SJCRH30 (cell line): ENCODE data around the gene TTF2. TPM values are rescaled to one million over a fixed set of nuclear protein-coding genes. Genes with fewer than 3 reads are reported as not detected.
"Not testable (repeated sequence)": the region's sequence is repeated elsewhere in the genome, so short reads cannot be mapped to it uniquely, and the experiment has no call there.

ENCODE experiments used
- DNase-seq, 2 experiments: peaks; one replicate each; pipeline ENCODE4 v3.0.0-alpha.2; 2015 to 2020
- H3K27ac ChIP-seq: fragments of 250-450 bp; sonication (Bioruptor Pico); 2 replicates; pipeline ENCODE4 v1.5.1; 2020; ENCODE audit warnings: mild to moderate bottlenecking, moderate library complexity
- H3K27me3 ChIP-seq: fragments of 250-450 bp; sonication (Bioruptor Pico); 2 replicates; pipeline ENCODE4 v1.5.1; 2020; ENCODE audit warnings: mild to moderate bottlenecking, moderate library complexity
- H3K36me3 ChIP-seq: fragments of 250-450 bp; sonication (Bioruptor Pico); 2 replicates; pipeline ENCODE4 v1.5.1; 2020; ENCODE audit warnings: mild to moderate bottlenecking, moderate library complexity
- H3K4me1 ChIP-seq: fragments of 250-450 bp; sonication (Bioruptor Pico); 2 replicates; pipeline ENCODE4 v1.5.1; 2020; ENCODE audit warnings: mild to moderate bottlenecking, moderate library complexity
- H3K4me3 ChIP-seq: fragments of 250-450 bp; sonication (Bioruptor Pico); 2 replicates; pipeline ENCODE4 v1.5.1; 2020; ENCODE audit warnings: mild to moderate bottlenecking, moderate library complexity
- H3K9me3 ChIP-seq: fragments of 250-450 bp; sonication (Bioruptor Pico); replicated peaks from 2 replicates; pipeline ENCODE4 v1.5.1; 2020; ENCODE audit warnings: mild to moderate bottlenecking, moderate library complexity
- total RNA-seq: library from RNA; depleted of rRNA; stranded (reverse); fragments of >200 nt; shearing (Covaris generic); gene quantifications from 2 replicates; pipeline ENCODE4 v1.2.3, GENCODE V29; 2014

Gene TTF2
- total RNA-seq, 1 experiment from 2014 or later: 58.4 TPM

DNA sequence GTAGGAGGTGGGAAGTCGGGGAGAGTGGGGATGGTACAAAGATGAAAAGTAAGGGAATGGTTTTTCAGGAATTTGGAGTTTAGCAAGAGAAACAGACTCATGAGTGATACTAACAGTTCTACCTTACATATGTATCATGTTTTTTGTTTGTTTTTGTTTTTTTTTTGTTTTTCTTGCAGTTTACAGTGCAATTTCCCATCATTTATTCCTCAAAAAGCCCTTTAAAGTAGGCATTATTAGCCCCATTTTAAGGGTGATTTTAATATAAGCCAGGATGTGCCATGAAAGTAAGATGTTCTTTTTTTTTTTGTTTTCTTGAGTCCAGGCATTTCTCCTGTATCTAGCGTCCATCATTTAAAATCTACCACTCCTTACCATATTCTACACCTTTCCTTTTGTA is 75.2 kb downstream of the TTF2 start:
- Histone ChIP-seq H3K36me3 (no peaks in the 10 kb centered on the region), H3K4me3 (no peak overlapping the region), H3K27ac (no peak overlapping the region), H3K27me3 (no peaks in the 10 kb centered on the region), H3K4me1 (peaks cover 18% of the 10 kb centered on the region), H3K9me3 (peaks cover 2% of the 10 kb centered on the region; the same call in 1 of the 2 replicates)
- no peak for DNase-seq

DNA sequence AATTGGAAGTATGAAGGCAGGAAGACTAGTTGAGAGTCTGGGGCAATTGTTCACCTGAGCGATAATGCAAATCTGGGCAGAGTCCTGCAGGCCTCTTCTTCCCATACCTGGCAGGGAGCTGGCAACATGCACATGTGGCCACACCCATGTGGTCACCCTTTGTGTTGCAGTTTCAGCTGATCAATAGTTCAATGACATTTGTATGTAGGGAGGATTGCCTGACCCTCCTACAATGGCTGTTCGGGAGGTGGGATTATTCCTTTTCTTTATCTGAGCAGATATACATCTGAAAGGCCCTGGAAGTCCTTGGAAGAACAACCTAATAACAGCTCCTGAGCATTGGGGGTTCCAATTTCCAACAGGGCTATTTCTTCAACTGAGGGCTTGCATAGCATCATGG is 76.6 kb downstream of the TTF2 start:
- Histone ChIP-seq H3K4me3 (no peak overlapping the region), H3K27me3 (no peaks in the 10 kb centered on the region), H3K36me3 (no peaks in the 10 kb centered on the region), H3K4me1 (peaks cover 18% of the 10 kb centered on the region), H3K9me3 (peaks cover 2% of the 10 kb centered on the region; the same call in 1 of the 2 replicates), H3K27ac (no peak overlapping the region)
- no peak for DNase-seq

DNA sequence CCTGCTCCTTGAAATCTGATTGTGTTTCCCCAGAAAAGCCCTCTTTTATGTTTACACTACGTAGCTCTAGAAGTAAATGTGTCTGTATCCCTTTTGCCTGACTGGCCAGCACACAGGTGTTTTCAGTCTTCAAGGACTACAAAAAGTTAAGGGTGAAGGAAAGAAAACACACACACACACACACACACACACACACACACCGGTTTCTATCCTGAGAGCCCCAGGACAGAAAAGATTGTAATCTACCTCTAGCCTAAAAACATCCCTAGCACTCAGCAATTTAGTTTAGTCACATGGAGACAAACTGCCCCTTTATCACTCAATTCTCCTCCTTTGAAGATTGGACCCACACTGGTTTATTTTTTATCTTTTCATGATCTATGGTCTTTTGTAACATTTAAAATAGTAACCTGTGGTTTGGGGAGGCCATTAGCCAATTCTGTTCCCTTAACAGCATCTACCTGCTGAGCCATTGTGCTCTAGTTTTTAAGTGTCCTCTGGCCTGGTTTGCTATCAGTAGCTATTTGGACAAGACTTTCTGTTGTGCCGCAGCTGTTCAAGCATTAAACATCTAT is 77.2 kb downstream of the TTF2 start:
- Histone ChIP-seq H3K27ac (no peak overlapping the region; the same call in 1 of the 2 replicates), H3K9me3 (peaks cover 2% of the 10 kb centered on the region; the same call in 1 of the 2 replicates), H3K4me3 (no peak overlapping the region), H3K36me3 (no peaks in the 10 kb centered on the region), H3K4me1 (peaks cover 18% of the 10 kb centered on the region), H3K27me3 (no peaks in the 10 kb centered on the region)
- no peak for DNase-seq

DNA sequence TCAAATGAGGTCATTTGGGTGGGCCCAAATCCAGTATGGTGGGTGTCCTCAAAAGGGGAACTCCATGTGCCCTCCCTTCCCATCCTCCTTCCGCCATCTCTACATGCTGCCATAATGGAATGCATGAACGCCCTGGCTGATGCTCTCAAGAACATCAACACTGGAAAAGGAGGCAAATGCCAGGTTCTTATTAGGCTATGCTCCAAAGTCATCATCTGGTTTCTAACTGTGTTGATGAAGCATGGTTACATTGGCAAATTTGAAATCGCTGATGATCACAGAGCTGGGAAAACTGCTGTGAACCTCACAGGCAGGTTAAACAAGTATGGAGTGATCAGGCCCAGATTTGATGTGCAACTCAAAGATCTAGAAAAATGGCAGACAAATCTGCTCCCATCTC is 78.0 kb downstream of the TTF2 start:
- H3K27ac ChIP-seq: peak overlapping the region; percentile 29
- H3K4me3 ChIP-seq: no peak overlapping the region
- H3K27me3 ChIP-seq: no peaks in the 10 kb centered on the region
- no peak for DNase-seq
- H3K4me1 ChIP-seq: peaks cover 18% of the 10 kb centered on the region
- no peaks in the 10 kb centered on the region for H3K36me3 ChIP-seq
- H3K9me3 ChIP-seq: peaks cover 2% of the 10 kb centered on the region; the same call in 1 of the 2 replicates

DNA sequence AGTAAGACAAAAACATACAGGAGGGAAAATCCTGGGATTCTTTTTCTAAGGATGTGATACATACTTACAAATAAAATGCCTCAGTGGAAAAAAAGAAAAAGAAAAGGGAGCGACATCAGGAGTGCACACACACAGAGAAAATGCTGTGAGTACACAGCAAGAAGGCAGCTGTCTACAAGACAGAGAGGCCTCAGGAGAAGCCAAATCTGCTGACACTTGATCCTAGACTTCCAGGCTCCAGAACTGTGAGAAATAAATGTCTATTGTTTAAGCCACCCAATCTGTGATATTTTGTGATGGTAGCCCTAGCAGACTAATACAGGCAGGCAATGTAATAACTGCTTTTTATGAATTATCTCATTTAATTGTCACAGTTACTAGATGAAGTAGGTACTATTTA is 78.4 kb downstream of the TTF2 start:
- peak overlapping the region; percentile 29 for H3K27ac ChIP-seq
- H3K4me1 ChIP-seq: peaks cover 18% of the 10 kb centered on the region
- no peaks in the 10 kb centered on the region for H3K27me3 ChIP-seq
- H3K4me3 ChIP-seq: no peak overlapping the region
- no peaks in the 10 kb centered on the region for H3K36me3 ChIP-seq
- peaks cover 2% of the 10 kb centered on the region; the same call in 1 of the 2 replicates for H3K9me3 ChIP-seq
- peak; percentile 55 to 75 for DNase-seq

DNA sequence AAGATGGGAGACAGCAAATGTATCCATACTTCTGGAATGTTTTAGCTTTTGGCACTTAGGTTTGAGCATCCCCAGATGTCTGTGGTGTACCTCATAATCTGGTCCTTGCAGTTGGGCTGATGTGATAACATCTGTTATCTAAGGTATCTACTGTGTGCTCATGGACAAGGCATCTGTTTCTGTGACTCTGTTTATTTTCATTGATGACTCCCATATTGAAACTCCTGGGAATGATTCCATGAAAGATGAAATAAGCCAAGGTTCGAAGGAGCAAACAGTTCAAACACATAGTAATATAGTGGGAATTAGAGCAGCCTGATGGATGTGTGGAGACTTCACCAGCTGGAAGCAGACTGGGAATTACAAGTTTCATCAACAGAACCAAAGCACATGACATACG is 82.1 kb downstream of the TTF2 start:
- Histone ChIP-seq H3K27ac (no peak overlapping the region), H3K4me3 (no peak overlapping the region), H3K27me3 (no peaks in the 10 kb centered on the region), H3K4me1 (peaks cover 31% of the 10 kb centered on the region), H3K9me3 (no peaks in the 10 kb centered on the region; the same call in 1 of the 2 replicates), H3K36me3 (no peaks in the 10 kb centered on the region)
- DNase-seq: no peak

DNA sequence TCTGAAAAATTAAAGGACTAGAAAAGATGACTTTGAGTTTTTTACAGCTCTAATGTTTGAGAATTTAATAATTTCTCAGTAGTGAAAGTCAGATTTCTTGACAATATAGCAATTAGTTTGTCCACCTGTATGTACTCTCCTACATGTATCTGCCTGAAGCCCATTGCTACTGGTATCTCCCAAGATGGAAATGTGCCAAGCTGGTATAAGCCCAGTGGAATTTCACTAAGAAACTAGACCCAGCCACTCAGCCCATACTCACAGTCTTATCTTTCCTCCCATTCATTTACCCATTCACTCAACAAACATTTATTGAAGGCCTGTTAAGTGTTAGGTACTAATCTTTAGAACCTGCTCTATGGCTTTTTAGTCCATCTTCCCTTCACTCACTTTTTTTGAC is 83.0 kb downstream of the TTF2 start:
- Histone ChIP-seq H3K4me3 (no peak overlapping the region), H3K27ac (no peak overlapping the region), H3K27me3 (no peaks in the 10 kb centered on the region), H3K4me1 (peaks cover 33% of the 10 kb centered on the region), H3K36me3 (no peaks in the 10 kb centered on the region), H3K9me3 (no peaks in the 10 kb centered on the region; the same call in 1 of the 2 replicates)
- no peak for DNase-seq

DNA sequence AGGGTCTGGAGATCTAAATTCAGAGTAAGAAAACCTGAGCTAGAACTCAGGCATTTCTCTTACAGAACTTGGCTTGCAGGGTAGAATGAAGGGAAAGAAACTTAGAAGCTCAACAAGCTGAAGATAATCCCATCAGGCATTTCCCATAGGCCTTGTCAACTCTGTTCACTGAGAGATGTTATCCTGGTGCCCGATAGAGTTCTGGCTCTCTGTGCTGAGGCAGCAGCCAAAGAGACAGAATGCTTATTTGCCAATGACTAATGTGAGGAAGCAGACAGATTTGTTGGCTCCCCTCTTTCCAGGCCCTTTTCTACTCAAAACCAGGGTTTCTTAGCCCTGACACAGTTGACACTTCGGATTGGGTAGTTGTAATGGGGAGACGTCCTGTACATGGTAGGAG is 83.7 kb downstream of the TTF2 start:
- H3K9me3 ChIP-seq: no peaks in the 10 kb centered on the region; the same call in 1 of the 2 replicates

DNA sequence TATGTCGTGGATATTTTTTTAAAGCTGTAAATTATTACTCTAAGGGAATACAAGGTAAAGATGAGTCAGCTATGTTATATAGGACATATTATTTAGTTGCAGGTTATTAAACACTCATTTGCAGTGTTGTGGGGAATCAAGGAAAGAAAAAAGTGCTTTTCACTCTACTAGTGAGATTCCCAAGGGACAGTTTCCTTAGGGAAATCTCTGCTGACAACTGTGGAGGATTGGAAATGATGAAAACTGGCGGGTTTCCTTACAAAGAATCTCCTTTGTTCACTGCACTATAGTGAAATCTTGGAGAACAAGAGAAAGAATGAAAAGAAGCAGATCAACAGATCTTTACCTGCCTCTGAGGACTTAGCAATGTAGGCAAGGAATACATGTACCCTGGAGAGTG is 85.9 kb downstream of the TTF2 start:
- DNase-seq: peak in 1 of 2 experiments; percentile 51
- H3K27ac ChIP-seq: peak overlapping the region; percentile 77

More for the DNA sequence above, 83.7 kb downstream of the TTF2 start:
- Histone ChIP-seq H3K36me3 (no peaks in the 10 kb centered on the region), H3K4me1 (peaks cover 32% of the 10 kb centered on the region), H3K27ac (no peak overlapping the region), H3K4me3 (no peak overlapping the region), H3K27me3 (no peaks in the 10 kb centered on the region)
- no peak for DNase-seq

DNA sequence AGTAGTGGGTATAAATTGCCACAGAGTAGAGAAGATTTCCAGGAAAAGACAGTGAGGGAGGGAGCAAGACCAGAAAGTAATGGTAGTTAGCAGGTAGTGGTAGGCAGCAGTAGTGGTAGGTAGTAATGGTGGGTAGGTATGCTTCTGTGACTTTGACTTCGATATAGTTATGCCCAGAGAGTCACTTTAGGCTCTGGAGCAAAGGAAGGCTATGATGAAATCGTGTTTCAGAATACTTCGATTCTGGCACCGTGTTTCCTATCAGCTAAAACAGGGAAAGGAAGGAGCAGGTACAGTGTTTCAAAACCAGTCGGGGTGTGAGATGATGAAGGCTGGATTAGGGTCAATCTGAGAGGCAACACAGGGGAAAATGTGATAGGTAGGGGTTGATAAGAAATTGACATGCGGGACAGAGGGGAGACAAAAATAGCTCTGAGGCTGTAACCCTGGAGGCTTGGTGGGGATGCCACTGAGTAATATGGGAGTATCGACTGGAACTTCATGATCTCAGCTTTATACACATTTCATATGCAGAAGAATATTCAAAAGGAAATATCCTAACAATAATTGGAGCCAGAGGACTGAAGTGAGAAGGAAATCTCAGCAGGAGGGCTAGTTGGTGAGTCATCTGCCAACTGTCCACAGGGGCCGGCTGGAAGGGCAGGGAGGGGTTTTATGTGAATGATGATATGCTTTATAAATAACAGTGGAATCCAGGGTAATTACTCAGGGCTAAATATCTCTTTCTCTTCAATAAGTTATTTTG is 86.6 kb downstream of the TTF2 start:
- Histone ChIP-seq H3K4me1 (peaks cover 29% of the 10 kb centered on the region), H3K27me3 (no peaks in the 10 kb centered on the region), H3K36me3 (no peaks in the 10 kb centered on the region; the same call in 1 of the 2 replicates), H3K9me3 (no peaks in the 10 kb centered on the region; the same call in 1 of the 2 replicates), H3K27ac (peak overlapping the region; percentile 77), H3K4me3 (peak overlapping the region; percentile 7)
- DNase-seq: peak; percentile 79 to 81

More for the DNA sequence above, 85.9 kb downstream of the TTF2 start:
- Histone ChIP-seq H3K4me1 (peaks cover 29% of the 10 kb centered on the region), H3K9me3 (no peaks in the 10 kb centered on the region), H3K4me3 (no peak overlapping the region), H3K27me3 (no peaks in the 10 kb centered on the region), H3K36me3 (no peaks in the 10 kb centered on the region)

DNA sequence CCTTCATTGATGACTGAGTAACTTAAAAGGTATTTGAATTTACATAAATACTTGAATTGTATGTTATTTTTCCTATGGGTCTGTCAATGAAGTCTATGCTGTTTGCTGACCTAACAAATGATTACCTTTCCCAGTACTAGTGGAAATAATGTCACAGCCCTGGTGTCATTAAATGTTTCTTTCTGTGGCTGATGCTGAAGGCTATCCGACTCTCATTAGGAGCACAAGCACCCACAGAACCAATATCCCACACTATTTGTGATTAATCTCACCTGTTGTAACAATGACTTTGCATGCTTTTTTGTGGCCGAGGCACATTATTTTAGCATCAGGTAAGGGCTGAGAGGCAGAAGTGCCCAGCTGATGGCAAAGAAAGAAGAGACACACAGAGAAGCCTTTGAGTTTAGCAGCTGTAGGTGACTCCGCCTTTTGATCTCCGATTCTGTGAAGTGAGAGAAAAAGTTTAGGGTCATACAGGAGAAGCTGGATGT is 87.3 kb downstream of the TTF2 start:
- no peaks in the 10 kb centered on the region; the same call in 1 of the 2 replicates for H3K9me3 ChIP-seq

DNA sequence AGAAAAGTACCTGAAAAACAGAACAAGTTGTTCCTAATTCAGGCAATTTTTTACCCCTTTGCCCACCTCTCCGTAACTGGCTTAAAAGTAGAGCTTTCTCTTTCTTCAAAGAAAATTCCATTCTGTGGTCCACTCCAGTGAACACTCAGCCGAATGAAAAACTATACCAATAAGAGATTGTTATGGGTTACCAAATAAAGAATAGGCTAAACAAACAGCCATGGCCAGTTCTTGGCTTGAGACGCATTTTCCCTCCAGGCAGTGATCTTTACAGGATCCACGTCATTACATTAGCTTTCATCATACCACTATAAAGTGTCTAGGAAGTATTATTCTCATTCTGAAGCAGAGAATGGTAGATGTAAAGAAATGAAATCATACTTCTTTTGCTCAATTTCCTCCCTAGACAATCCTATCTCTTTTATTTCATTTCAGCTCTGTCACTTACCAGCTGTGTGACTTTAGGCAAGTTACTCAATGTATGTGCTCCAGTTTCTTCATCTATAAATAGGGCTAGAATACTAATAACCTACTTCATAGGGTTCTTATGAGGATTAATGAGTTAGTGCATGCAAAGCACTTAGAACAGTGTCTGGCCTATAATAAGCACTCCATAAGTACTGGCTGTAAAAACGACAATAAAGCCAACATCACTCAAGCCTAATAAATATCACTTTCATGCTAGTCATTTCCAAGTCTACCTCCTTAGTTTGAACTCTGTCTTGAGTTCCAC is 87.9 kb downstream of the TTF2 start:
- no peaks in the 10 kb centered on the region; the same call in 1 of the 2 replicates for H3K9me3 ChIP-seq
- peak overlapping the region; percentile 10 for H3K4me3 ChIP-seq
- H3K27me3 ChIP-seq: no peaks in the 10 kb centered on the region
- no peak for DNase-seq
- peaks cover 29% of the 10 kb centered on the region for H3K4me1 ChIP-seq
- peak overlapping the region; percentile 77 for H3K27ac ChIP-seq
- H3K36me3 ChIP-seq: no peaks in the 10 kb centered on the region; the same call in 1 of the 2 replicates

More for the DNA sequence above, 87.3 kb downstream of the TTF2 start:
- H3K4me3 ChIP-seq: peak overlapping the region; percentile 10
- peaks cover 29% of the 10 kb centered on the region for H3K4me1 ChIP-seq
- DNase-seq: peak in 1 of 2 experiments; percentile 28
- no peaks in the 10 kb centered on the region; the same call in 1 of the 2 replicates for H3K36me3 ChIP-seq
- peak overlapping the region; percentile 77 for H3K27ac ChIP-seq
- H3K27me3 ChIP-seq: no peaks in the 10 kb centered on the region

DNA sequence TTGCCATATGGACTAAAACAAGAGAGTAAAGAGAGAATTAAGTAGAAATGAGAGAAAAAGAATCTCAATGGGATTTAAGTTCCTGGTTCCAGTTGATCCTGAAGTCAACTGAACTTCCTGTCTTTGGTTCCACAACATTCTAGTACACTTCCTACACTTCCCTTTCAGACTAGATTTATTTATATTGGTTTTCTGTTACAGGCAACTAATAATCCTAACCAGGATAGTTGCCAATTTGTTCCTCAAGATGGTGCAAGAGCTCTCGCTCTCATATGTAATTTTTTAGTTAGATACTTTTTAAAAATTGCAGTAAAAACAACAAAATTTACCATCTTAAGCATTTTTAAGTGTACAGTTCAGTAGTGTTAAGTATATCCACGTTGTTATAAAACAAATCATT is 90.2 kb downstream of the TTF2 start:
- Histone ChIP-seq H3K36me3 (no peaks in the 10 kb centered on the region; the same call in 1 of the 2 replicates), H3K27ac (no peak overlapping the region), H3K4me3 (no peak overlapping the region), H3K27me3 (no peaks in the 10 kb centered on the region), H3K4me1 (peaks cover 29% of the 10 kb centered on the region), H3K9me3 (no peaks in the 10 kb centered on the region; the same call in 1 of the 2 replicates)
- DNase-seq: no peak

DNA sequence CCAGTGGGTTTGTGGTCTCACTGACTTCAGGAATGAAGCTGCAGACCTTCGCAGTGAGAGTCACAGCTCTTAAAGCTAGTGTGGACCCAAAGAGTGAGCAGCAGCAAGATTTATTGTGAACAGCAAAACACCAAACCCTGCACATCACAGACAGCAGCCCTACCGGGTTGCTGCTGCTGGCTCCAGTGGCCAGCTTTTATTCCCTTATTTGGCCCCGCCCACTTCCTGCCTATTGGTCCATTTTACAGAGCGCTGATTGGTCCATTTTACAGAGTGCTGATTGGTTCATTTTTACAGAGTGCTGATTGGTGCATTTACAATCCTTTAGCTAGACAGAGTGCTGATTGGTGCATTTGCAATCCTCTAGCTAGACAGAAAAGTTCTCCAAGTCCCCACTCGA is 91.2 kb downstream of the TTF2 start:
- peaks cover 25% of the 10 kb centered on the region for H3K4me1 ChIP-seq
- not testable (repeated sequence) for H3K27ac ChIP-seq, H3K36me3 ChIP-seq, H3K27me3 ChIP-seq, H3K4me3 ChIP-seq, DNase-seq, H3K9me3 ChIP-seq
